Ishikawa (cell line): ENCODE data around the gene PISD.

Experiments
- CEBPB ChIP-seq: IDR thresholded peaks from 2 replicates; pipeline ENCODE4 v1.6.1; 2012
- EP300 ChIP-seq: IDR thresholded peaks from 2 replicates; pipeline ENCODE4 v1.6.1; 2012; ENCODE audit warnings: borderline replicate concordance
- FOXM1 ChIP-seq: IDR thresholded peaks from 2 replicates; pipeline ENCODE4 v1.6.1; 2012; ENCODE audit warnings: low read depth, borderline replicate concordance
- NFIC ChIP-seq: IDR thresholded peaks from 2 replicates; pipeline ENCODE4 v1.6.1; 2012
- TF ChIP-seq, protein P1 (sequence below): IDR thresholded peaks from 2 replicates; pipeline ENCODE4 v1.6.1; 2012; ENCODE audit warnings: low read depth, mild to moderate bottlenecking

DNA sequence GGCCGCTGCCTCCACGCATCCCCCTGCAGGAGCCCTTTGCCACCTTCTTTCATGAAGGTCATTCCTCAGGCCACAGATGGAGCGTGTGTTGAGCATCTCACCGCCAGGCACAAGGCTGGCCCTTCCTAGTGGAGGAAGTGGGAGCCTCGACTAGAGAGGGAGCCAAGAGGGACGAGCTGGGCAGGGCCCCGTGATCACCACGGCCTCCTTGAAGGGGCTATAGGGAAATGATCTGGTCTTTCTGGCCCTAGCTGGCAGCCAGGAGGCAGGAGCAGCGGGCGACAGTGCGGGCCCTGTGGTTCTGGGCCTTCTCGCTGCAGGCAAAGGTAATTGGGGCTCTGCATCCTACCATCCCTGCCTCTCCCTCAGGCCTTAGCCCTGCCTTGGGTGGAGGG lies 49.1 kb downstream of the PISD start:
- no peak for TF ChIP-seq FOXM1
- TF ChIP-seq CEBPB, result no peak
- TF ChIP-seq EP300, result no peak
- TF ChIP-seq, protein P1, sequence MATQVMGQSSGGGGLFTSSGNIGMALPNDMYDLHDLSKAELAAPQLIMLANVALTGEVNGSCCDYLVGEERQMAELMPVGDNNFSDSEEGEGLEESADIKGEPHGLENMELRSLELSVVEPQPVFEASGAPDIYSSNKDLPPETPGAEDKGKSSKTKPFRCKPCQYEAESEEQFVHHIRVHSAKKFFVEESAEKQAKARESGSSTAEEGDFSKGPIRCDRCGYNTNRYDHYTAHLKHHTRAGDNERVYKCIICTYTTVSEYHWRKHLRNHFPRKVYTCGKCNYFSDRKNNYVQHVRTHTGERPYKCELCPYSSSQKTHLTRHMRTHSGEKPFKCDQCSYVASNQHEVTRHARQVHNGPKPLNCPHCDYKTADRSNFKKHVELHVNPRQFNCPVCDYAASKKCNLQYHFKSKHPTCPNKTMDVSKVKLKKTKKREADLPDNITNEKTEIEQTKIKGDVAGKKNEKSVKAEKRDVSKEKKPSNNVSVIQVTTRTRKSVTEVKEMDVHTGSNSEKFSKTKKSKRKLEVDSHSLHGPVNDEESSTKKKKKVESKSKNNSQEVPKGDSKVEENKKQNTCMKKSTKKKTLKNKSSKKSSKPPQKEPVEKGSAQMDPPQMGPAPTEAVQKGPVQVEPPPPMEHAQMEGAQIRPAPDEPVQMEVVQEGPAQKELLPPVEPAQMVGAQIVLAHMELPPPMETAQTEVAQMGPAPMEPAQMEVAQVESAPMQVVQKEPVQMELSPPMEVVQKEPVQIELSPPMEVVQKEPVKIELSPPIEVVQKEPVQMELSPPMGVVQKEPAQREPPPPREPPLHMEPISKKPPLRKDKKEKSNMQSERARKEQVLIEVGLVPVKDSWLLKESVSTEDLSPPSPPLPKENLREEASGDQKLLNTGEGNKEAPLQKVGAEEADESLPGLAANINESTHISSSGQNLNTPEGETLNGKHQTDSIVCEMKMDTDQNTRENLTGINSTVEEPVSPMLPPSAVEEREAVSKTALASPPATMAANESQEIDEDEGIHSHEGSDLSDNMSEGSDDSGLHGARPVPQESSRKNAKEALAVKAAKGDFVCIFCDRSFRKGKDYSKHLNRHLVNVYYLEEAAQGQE, result no peak
- TF ChIP-seq NFIC, result no peak
